Measurements from ENCODE around the gene TCF7L1.
"Not testable (repeated sequence)": the region's sequence is repeated elsewhere in the genome, so short reads cannot be mapped to it uniquely, and the experiment has no call there.

The TCF7L1 gene

DNA sequence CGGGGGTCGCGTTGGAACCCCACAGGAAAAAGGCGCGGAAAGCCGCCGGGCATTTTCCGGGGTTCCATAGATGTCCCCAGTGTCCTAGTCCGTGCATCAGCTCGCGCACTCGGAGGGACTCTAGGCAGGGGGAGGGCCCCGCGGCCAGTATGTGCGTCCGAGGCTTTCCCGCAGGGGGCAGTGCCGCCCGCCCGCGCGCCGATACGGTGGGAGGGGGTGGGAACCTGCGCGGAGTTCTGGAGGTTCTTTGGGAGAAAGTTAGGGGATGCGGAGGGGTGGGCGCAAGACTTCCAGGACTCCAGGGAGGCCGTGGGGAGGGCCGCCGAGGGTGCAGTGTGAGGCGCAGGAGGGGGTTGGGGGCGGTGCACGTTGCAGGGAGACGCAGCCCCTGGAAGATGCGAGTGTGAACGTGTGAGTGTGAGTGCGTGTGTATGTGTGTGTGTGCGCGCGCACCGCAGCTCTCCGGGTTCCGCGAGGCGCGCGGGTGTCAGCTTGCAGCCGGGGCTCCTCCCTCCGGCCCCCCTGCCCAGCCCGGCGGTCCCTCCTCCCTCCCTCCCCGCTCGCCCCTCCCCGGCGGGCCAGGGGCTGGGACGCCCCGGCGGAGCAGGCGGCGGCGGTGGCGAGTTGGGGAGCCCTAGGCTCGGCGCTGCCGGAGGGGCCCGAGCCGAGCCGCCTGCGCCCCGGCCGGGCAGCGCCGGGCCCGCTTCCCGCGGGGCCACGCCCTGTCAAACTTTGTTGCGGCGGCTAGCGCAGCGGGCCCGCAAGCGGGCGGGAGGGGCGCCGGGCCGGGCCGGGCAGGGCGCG, at the start of gene TCF7L1:
Gene TCF7L1, plus strand, starts transcription at position 559 of the 804 bp plus-strand sequence. CDS start 293 bp downstream, outside the sequence.
- no peak for DNase-seq

- DNase-seq = no peak
These were observed 47.6 kb upstream of the TCF7L1 start for GRCh38 chr2:85085563-85085962.

DNA sequence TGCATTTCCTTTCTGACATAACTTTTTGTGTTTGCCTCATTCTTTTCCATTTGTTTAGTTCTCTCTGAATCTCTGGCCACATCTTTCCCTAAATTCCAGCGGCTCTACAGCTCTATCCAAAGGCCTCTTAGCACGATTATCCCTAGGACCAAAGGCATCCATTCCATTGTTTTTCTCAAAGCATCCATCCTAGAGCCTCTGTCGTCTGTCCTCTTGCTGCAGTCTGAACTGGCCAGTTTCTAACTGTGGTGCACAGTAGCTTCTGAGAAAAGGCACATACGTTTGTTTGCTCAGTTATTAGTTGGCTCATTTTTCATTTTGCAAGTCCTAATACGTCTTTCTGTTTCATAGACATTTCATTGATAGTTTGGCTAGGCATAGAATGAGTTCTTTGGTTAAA, 45.7 kb upstream of the TCF7L1 start:
- no peak for DNase-seq

- DNase-seq = no peak
These were observed 44.3 kb upstream of the TCF7L1 start for GRCh38 chr2:85088921-85089320.

DNA sequence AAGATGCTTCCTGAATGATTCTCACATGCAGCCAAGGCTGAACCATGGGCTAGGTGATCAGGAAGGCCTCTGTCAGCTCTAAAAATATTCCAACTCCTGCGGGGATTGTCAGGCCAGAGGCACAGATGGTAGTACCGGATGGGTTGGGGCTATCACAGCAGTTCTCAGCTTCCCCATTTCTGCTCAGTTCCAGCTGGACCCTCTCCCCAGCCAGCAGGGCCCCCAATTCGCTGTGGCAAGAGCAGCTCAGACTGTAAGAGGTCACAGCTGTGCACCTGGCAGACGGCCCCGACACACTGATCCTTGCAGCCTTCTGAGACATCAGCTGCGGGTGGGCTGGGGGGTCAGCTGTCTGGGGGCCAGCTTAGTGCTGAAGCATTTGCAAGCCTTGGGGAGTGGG, 43.6 kb upstream of the TCF7L1 start:
- no peak for DNase-seq

GRCh38 chr2:85091838-85092237, 41.4 kb upstream of the TCF7L1 start:
- no peak for DNase-seq

DNA sequence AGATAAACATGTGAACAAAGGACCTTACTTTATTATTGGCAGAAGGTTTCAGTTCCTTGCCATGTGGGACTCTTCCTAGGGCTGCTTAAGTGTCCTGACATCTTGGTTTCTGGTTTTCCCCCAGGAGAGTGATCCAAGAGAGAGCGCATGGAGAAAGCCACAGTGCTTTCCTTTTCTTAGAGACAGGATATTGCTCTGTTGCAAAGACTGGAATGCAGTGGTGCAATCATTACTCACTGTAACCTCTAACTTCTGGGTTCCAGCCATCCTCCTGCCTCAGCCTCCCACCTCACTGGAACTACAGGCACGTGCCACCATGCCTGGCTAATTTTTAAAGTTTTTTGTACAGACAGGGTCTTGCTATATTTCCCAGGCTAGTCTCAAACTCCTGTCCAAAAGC, 38.1 kb upstream of the TCF7L1 start:
- no peak for DNase-seq

- no peak for DNase-seq
These were observed 36.6 kb upstream of the TCF7L1 start for GRCh38 chr2:85096616-85097015.

DNA sequence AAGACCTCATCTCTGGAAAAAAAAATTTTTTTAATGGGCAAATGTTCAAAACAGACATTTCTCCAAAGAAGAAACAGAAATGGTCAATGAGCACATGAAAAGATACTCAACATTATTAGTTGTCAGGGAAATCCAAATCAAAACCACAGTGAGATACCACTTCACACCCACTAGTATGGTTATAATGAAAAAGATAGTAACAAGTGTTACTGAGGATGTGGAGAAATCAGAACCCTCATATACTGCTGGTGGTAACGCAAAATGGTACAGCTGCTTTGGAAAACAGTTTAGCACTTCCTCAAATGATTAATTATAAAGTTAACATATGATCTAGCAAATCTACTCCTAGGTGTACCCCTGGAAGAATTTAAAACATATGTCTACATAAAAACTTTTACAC, 29.0 kb upstream of the TCF7L1 start:
- DNase-seq = no peak

- no peak for DNase-seq
These were observed 26.6 kb upstream of the TCF7L1 start for GRCh38 chr2:85106489-85107180.

DNA sequence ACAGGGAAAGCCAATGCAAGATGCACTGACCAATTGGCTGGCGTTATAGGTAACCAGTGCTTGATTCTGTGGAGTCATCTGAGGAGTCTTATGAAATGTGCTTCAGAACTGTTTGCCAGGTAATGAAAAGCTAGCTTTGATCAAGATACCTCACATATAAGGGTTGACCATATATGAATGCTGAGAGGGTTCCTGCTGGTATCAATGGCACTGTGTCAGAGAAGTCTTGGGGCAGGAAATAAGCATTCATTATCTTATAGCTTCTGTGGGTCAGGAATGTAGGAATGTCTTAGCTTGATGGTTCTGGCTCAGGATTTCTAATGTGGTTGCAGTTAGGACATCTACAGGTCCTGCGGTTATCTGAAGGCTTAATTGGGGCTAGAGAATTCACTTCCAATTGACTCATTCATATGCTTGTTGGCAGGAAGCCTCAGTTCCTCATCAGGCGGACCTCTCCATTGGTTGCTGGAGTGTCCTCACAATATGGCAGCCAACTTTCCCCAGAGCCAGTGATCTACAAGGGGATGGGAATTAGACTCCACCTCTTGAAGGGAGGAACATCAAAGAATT, 22.1 kb upstream of the TCF7L1 start:
- DNase-seq = no peak

- DNase-seq = no peak
These were observed 21.3 kb upstream of the TCF7L1 start for GRCh38 chr2:85111819-85112281.

DNA sequence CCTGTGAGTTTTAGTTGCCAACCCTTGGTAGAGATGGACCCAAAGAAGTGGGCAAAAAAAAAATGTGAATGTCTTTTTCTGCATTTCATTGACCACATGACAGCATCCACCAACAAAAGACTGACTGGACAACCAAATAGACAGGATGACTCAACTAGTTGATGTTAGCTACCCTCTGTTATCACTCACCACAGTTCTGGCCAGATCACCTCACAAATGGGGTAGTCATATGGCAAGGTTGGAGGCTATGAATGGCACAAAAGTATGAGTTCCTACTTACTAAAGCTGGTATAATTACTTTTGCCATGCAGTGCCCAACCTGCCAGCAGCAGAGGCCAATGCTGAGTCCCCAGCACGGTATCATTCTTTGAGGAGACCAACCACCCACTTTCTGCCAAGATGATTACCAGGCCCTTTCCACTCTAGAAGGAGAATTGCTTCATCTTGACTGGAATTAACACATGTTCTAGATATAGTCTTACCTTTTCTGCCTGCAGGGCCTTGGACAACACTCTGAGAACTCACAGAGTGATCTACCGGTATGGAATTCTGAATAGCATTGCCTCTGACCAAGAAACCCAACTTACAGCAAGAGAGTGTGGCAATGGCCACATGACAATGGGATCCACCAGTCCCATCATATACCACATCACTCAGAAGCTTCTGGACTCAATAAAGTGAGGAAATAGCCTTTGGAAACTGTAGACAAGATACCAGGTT, 20.1 kb upstream of the TCF7L1 start:
- no peak for DNase-seq

- DNase-seq = no peak
These were observed 18.4 kb upstream of the TCF7L1 start for GRCh38 chr2:85114586-85115330.

GRCh38 chr2:85116207-85116606, 17.0 kb upstream of the TCF7L1 start:
- DNase-seq = no peak

- no peak for DNase-seq
These were observed 13.3 kb upstream of the TCF7L1 start for GRCh38 chr2:85119900-85120299.

DNA sequence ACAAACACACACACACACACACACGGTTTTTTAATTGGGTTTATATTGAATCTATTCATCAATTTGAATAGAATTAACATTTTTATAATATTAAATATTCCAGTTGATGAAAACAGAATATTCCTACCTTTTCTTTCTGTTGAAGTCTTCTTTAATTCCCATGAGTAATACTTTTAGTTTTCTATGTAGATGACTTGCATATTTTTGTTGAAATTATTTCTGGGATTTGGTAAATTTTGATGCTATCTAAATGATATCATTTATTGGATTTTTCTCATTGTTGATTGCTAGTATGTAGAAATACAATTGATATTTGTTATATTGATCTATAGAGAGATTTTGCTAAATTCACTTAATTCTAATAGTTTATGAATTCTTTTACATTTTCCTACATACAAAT, 12.8 kb upstream of the TCF7L1 start:
- DNase-seq = no peak

DNA sequence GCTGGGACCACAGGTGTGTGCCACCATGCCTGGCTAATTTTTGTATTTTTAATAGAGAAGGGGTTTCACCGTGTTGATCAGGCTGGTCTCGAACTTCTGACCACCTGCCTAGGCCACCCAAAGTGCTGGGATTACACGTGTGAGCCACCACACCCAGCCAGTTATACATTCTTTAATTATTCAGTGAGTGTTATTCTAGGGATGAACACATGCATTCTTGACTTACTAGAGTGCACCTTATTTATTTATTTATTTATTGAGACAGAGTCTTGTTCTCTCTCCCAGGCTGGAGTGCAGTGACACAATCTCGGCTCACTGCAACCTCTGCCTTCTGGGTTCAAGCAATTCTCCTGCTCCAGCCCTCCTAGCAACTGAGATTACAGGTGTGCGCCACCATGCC, 6.7 kb upstream of the TCF7L1 start:
- DNase-seq = not testable (repeated sequence)

DNA sequence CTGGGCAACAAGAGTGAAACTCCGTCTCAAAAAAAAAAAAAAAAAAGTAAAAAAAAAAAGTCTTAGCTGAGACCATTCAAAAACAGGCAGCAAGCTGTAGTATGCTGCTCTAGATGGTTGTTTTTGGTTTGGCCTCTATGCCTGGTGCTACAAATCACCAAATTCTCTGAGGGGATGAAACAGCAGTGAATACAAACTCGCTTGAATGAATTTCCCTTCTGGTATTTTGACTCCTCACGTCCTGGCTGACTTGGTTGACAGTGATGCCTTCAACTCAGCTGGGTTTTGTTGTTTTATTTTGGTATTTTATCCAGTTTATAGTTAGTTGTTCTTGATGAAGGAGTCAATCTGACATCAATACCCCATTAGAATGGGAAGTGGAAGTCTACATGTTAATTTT, 3.3 kb upstream of the TCF7L1 start:
- DNase-seq = no peak

- DNase-seq = no peak
These were observed 2.8 kb upstream of the TCF7L1 start for GRCh38 chr2:85130407-85130806.

GRCh38 chr2:85131116-85131515, 2.1 kb upstream of the TCF7L1 start:
- DNase-seq = no peak

DNA sequence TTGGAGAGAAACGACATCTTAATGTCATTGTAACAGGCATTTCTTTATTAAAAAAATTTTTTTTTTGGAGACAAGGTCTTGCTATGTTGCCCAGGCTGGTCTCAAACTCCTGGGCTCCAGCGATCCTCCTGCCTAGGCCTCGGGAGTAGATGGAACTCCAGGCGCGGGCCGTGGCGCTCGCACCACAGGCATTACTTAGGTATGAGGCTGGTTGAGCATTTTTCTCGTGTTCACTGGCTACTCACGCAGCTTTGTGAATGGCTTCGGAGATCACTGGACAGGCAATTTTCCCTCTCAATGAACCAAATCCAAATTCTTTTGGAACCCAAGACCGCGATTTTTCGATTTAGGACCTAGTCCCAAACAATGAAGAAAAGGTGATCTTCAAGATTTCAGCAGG, 795 bp upstream of the TCF7L1 start:
- DNase-seq = no peak

Measured in SIG-M5 (cell line).